Mucosa of rectum (tissue), 2 donors: ENCODE data around the gene SORL1.

Experiments used
- H3K27ac ChIP-seq, 2 donors: one replicate each; pipeline ENCODE4 v1.7.0; 2013; ENCODE audit warnings: inconsistent platforms in 2 of 2, low read depth in 2 of 2, low read length in 2 of 2
- H3K27me3 ChIP-seq, 2 donors: one replicate each; pipeline ENCODE4 v1.7.0; 2013; ENCODE audit warnings: low read length in 2 of 2; ENCODE audit not compliant: control insufficient read depth in 2 of 2, insufficient read depth in 2 of 2
- H3K36me3 ChIP-seq, 2 donors: one replicate each; pipeline ENCODE4 v1.7.0; 2013; ENCODE audit warnings: low read length in 2 of 2; ENCODE audit not compliant: control insufficient read depth in 2 of 2, insufficient read depth in 2 of 2
- H3K4me1 ChIP-seq, 2 donors: one replicate each; pipeline ENCODE4 v1.7.0; 2013; ENCODE audit warnings: low read length in 2 of 2, mild to moderate bottlenecking in 1 of 2; ENCODE audit not compliant: control insufficient read depth in 2 of 2, insufficient read depth in 2 of 2
- H3K4me3 ChIP-seq, 2 donors: one replicate each; pipeline ENCODE4 v1.7.0; 2013; ENCODE audit warnings: low read length in 2 of 2
- H3K9ac ChIP-seq, 2 donors: one replicate each; pipeline ENCODE4 v1.7.0; 2013; ENCODE audit warnings: low read length in 2 of 2, low read depth in 1 of 2, mild to moderate bottlenecking in 1 of 2
- H3K9me3 ChIP-seq, 2 donors: one replicate each; pipeline ENCODE4 v1.7.0; 2013; ENCODE audit warnings: low read length in 2 of 2; ENCODE audit not compliant: control insufficient read depth in 2 of 2
- donor health status: healthy.
- donor health status: Normal muscosa, but diverticular disease.

Gene SORL1

GRCh38 chr11:121452609-121453150 is 566 bp downstream of the SORL1 start, which contains the start of gene SORL1-AS1:
Gene SORL1-AS1, minus strand, starts transcription at chr11:121452967.
- Histone ChIP-seq H3K36me3 (peaks cover 0 to 6% of the 10 kb centered on the region in 2 donors), H3K9ac (peak within 1 kb of the TSS; percentile 74 to 80), H3K27ac (peak within 1 kb of the TSS; percentile 86 to 93), H3K9me3 (no peaks in the 10 kb centered on the region), H3K27me3 (no peaks in the 10 kb centered on the region), H3K4me3 (peak within 1 kb of the TSS; percentile 83 to 89), H3K4me1 (peaks cover 21 to 23% of the 10 kb centered on the region in 2 donors)

GRCh38 chr11:121453589-121454299 is 1.6 kb downstream of the SORL1 start:
- Histone ChIP-seq H3K27ac (peak overlapping the region; percentile 2 to 32), H3K27me3 (no peaks in the 10 kb centered on the region), H3K9ac (peak overlapping the region in 1 of 2 donors; percentile 74), H3K9me3 (no peaks in the 10 kb centered on the region), H3K4me1 (peaks cover 21 to 23% of the 10 kb centered on the region in 2 donors), H3K36me3 (peaks cover 0 to 8% of the 10 kb centered on the region in 2 donors), H3K4me3 (peak overlapping the region; percentile 83 to 89)

- Histone ChIP-seq H3K36me3 (peaks cover 3 to 8% of the 10 kb centered on the region in 2 donors), H3K27me3 (no peaks in the 10 kb centered on the region), H3K9me3 (no peaks in the 10 kb centered on the region), H3K27ac (no peak overlapping the region), H3K9ac (no peak overlapping the region), H3K4me3 (peak overlapping the region in 1 of 2 donors; percentile 83), H3K4me1 (peaks cover 18 to 20% of the 10 kb centered on the region in 2 donors)
Observed at GRCh38 chr11:121455115-121455514, 3.0 kb downstream of the SORL1 start.

- Histone ChIP-seq H3K4me1 (peaks cover 12 to 13% of the 10 kb centered on the region in 2 donors), H3K27ac (no peak overlapping the region), H3K9ac (no peak overlapping the region)
Observed at GRCh38 chr11:121456151-121456550, 4.0 kb downstream of the SORL1 start.

GRCh38 chr11:121456816-121457431 is 4.8 kb downstream of the SORL1 start:
- Histone ChIP-seq H3K27ac (no peak overlapping the region), H3K9ac (no peak overlapping the region), H3K4me1 (peaks cover 8 to 12% of the 10 kb centered on the region in 2 donors), H3K9me3 (no peaks in the 10 kb centered on the region), H3K36me3 (peaks cover 3 to 8% of the 10 kb centered on the region in 2 donors), H3K4me3 (no peak overlapping the region), H3K27me3 (no peaks in the 10 kb centered on the region)

More at GRCh38 chr11:121456151-121456550, 4.0 kb downstream of the SORL1 start:
- Histone ChIP-seq H3K36me3 (peaks cover 3 to 8% of the 10 kb centered on the region in 2 donors), H3K9me3 (no peaks in the 10 kb centered on the region), H3K4me3 (no peak overlapping the region), H3K27me3 (no peaks in the 10 kb centered on the region)

GRCh38 chr11:121458551-121458950 is 6.4 kb downstream of the SORL1 start:
- H3K4me1 ChIP-seq: peaks cover 8 to 9% of the 10 kb centered on the region in 2 donors
- H3K4me3 ChIP-seq: no peak overlapping the region
- no peak overlapping the region for H3K27ac ChIP-seq
- H3K9me3 ChIP-seq: no peaks in the 10 kb centered on the region
- H3K36me3 ChIP-seq: peaks cover 3 to 8% of the 10 kb centered on the region in 2 donors
- H3K9ac ChIP-seq: no peak overlapping the region
- no peaks in the 10 kb centered on the region for H3K27me3 ChIP-seq

GRCh38 chr11:121459413-121460017 is 7.4 kb downstream of the SORL1 start:
- no peak overlapping the region for H3K9ac ChIP-seq
- peak overlapping the region in 1 of 2 donors; percentile 16 for H3K27ac ChIP-seq
- H3K27me3 ChIP-seq: no peaks in the 10 kb centered on the region
- no peaks in the 10 kb centered on the region for H3K9me3 ChIP-seq
- no peak overlapping the region for H3K4me3 ChIP-seq
- peaks cover 3 to 8% of the 10 kb centered on the region in 2 donors for H3K36me3 ChIP-seq
- peaks cover 0 to 4% of the 10 kb centered on the region in 2 donors for H3K4me1 ChIP-seq

GRCh38 chr11:121460941-121461514 is 8.9 kb downstream of the SORL1 start:
- H3K36me3 ChIP-seq: peaks cover 3 to 6% of the 10 kb centered on the region in 2 donors
- H3K9me3 ChIP-seq: no peaks in the 10 kb centered on the region
- no peak overlapping the region for H3K9ac ChIP-seq
- no peak overlapping the region for H3K27ac ChIP-seq
- H3K4me1 ChIP-seq: peaks cover 4 to 12% of the 10 kb centered on the region in 2 donors
- no peak overlapping the region for H3K4me3 ChIP-seq
- no peaks in the 10 kb centered on the region for H3K27me3 ChIP-seq

- no peak overlapping the region for H3K27ac ChIP-seq
- H3K9me3 ChIP-seq: no peaks in the 10 kb centered on the region
- H3K4me1 ChIP-seq: peaks cover 12 to 19% of the 10 kb centered on the region in 2 donors
- H3K36me3 ChIP-seq: peaks cover 3 to 6% of the 10 kb centered on the region in 2 donors
- no peaks in the 10 kb centered on the region for H3K27me3 ChIP-seq
- H3K4me3 ChIP-seq: no peak overlapping the region
- H3K9ac ChIP-seq: no peak overlapping the region
Observed at GRCh38 chr11:121461843-121462242, 9.7 kb downstream of the SORL1 start.
